Nephron (organoid): ENCODE data around the gene CAP2.

Source experiments
- H3K27ac Mint-ChIP-seq, 3 experiments: 2 replicates each; pipeline ENCODE4 v1.8.0; 2020; ENCODE audit warnings: mixed read lengths in 3 of 3, mild to moderate bottlenecking in 2 of 3, moderate library complexity in 1 of 3
- H3K27me3 Mint-ChIP-seq: 2 replicates; pipeline ENCODE4 v1.8.0; 2021; ENCODE audit warnings: low read depth, mild to moderate bottlenecking, moderate library complexity, mixed read lengths
- H3K36me3 Mint-ChIP-seq: 2 replicates; pipeline ENCODE4 v1.8.0; 2020; ENCODE audit warnings: low read depth, mixed read lengths
- H3K4me1 Mint-ChIP-seq: 2 replicates; pipeline ENCODE4 v1.8.0; 2020; ENCODE audit warnings: mixed read lengths
- H3K4me3 Mint-ChIP-seq, 3 experiments: 2 replicates each; pipeline ENCODE4 v1.8.0; 2020; ENCODE audit warnings: mild to moderate bottlenecking in 3 of 3, mixed read lengths in 3 of 3, moderate library complexity in 2 of 3
- H3K9me3 Mint-ChIP-seq: 2 replicates; pipeline ENCODE4 v1.8.0; 2020; ENCODE audit warnings: mixed read lengths
- TF ChIP-seq, protein P1 (sequence below), 3 experiments: fragments of 200-600 bp; sonication (generic); IDR thresholded peaks; one replicate each; pipeline ENCODE4 v1.5.0; 2021; ENCODE audit warnings: antibody characterized with exemption in 3 of 3; ENCODE audit not compliant: unreplicated experiment in 3 of 3

CAP2 gene

DNA sequence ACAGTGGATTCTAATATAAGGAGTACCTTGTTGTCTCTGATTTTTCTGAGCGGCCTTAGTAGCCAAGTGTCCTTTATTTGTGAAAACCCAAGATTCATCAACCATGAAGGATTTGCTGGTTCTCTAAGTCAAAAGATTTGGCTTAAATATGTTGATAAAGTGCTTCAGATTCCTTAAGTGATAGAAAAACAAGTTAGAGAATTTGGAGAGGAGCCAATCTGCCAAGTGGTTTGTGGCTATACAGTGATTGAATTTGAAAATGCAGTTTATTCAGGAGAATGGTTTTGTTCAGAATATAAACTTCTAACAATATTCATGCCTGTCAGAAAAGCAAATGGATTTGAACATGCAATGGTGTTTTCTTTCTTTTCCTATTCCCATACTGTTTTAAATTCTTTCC is 54.8 kb downstream of the CAP2 start:
- no peaks in the 10 kb centered on the region for H3K36me3 Mint-ChIP-seq
- H3K4me1 Mint-ChIP-seq, result peaks cover 45% of the 10 kb centered on the region
- TF ChIP-seq, protein P1, sequence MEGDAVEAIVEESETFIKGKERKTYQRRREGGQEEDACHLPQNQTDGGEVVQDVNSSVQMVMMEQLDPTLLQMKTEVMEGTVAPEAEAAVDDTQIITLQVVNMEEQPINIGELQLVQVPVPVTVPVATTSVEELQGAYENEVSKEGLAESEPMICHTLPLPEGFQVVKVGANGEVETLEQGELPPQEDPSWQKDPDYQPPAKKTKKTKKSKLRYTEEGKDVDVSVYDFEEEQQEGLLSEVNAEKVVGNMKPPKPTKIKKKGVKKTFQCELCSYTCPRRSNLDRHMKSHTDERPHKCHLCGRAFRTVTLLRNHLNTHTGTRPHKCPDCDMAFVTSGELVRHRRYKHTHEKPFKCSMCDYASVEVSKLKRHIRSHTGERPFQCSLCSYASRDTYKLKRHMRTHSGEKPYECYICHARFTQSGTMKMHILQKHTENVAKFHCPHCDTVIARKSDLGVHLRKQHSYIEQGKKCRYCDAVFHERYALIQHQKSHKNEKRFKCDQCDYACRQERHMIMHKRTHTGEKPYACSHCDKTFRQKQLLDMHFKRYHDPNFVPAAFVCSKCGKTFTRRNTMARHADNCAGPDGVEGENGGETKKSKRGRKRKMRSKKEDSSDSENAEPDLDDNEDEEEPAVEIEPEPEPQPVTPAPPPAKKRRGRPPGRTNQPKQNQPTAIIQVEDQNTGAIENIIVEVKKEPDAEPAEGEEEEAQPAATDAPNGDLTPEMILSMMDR (IDR thresholded peaks at IDR 0.05; ENCODE audit: unreplicated experiment in 3 of 3), result no peak
- H3K27me3 Mint-ChIP-seq, result peaks cover 10% of the 10 kb centered on the region
- no peak overlapping the region for H3K4me3 Mint-ChIP-seq
- peak overlapping the region in 2 of 3 experiments; percentile 63 to 79 for H3K27ac Mint-ChIP-seq
- H3K9me3 Mint-ChIP-seq, result no peaks in the 10 kb centered on the region

DNA sequence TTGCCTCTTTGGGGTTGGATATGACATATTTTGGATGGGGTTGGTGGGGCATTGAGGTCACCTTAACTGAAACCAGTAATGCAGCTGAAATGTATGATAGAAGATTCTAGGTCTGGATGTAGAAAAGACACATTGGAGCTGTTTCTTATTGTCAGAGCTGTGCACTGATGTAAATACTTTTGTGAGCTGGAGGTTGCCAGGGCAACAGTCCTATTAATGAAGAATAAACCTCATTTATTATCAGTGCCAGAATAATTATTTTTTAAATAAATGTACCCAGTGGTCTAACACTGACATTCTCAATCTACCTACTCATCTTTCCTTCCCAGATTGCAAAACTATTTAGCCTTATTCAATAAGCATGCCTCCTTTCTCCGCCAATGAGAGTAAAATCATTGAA is 57.0 kb downstream of the CAP2 start:
- H3K27me3 Mint-ChIP-seq, result peaks cover 11% of the 10 kb centered on the region
- TF ChIP-seq, protein P1 (IDR thresholded peaks at IDR 0.05; ENCODE audit: unreplicated experiment in 3 of 3), result no peak

DNA sequence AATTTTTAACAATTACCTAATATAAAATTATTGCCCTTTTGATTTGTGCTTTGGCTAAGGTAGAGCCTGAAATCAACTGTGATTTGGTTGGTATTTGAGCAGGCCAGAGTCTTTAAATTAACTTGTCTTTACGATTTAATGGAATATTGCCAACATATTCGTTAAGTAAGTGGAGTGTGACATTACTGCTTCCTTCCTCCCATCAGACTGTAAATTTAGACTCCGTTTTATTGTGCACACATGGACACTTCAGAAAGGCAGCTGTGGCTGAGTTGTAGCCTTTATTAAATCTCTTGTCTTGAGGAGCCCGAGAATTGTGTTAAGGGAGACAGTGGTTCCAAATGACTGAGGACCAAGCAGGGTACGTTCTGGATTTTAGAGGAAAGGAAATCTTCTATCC is 57.4 kb downstream of the CAP2 start:
- peaks cover 51% of the 10 kb centered on the region for H3K4me1 Mint-ChIP-seq
- H3K9me3 Mint-ChIP-seq, result peaks cover 2% of the 10 kb centered on the region
- H3K4me3 Mint-ChIP-seq, result no peak overlapping the region
- H3K27me3 Mint-ChIP-seq, result peaks cover 11% of the 10 kb centered on the region
- TF ChIP-seq, protein P1 (IDR thresholded peaks at IDR 0.05; ENCODE audit: unreplicated experiment in 3 of 3), result no peak
- H3K36me3 Mint-ChIP-seq, result peaks cover 10% of the 10 kb centered on the region
- peak overlapping the region; percentile 60 to 75 (median 69) for H3K27ac Mint-ChIP-seq

More for the DNA sequence above, 57.0 kb downstream of the CAP2 start:
- Mint-ChIP-seq H3K4me1 (peaks cover 53% of the 10 kb centered on the region), H3K9me3 (no peaks in the 10 kb centered on the region), H3K36me3 (peaks cover 8% of the 10 kb centered on the region), H3K27ac (peak overlapping the region; percentile 60 to 75 (median 69)), H3K4me3 (no peak overlapping the region)

DNA sequence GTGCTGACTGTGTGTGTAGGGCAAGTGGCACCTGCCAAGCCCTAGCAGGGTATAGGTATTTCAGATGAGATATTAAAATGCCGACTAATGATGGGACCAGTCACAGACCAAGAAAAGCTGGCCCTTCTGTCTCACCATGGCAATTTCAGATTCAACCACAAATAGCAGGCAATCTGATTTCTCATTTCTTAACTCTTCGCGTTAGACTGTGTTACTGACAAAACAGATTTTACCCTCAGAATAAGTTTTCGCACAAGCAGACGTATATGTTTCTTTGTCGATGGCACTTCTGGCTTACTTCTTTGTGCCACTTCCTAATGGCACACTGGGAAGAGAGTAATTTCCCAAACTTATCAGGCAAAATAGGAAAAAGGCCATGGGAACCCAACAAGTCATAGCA is 58.7 kb downstream of the CAP2 start:
- H3K4me1 Mint-ChIP-seq, result peaks cover 55% of the 10 kb centered on the region
- TF ChIP-seq, protein P1 (IDR thresholded peaks at IDR 0.05; ENCODE audit: unreplicated experiment in 3 of 3), result no peak
- no peak overlapping the region for H3K4me3 Mint-ChIP-seq
- H3K36me3 Mint-ChIP-seq, result peaks cover 11% of the 10 kb centered on the region
- no peak overlapping the region for H3K27ac Mint-ChIP-seq
- peaks cover 2% of the 10 kb centered on the region for H3K9me3 Mint-ChIP-seq
- H3K27me3 Mint-ChIP-seq, result peaks cover 11% of the 10 kb centered on the region

DNA sequence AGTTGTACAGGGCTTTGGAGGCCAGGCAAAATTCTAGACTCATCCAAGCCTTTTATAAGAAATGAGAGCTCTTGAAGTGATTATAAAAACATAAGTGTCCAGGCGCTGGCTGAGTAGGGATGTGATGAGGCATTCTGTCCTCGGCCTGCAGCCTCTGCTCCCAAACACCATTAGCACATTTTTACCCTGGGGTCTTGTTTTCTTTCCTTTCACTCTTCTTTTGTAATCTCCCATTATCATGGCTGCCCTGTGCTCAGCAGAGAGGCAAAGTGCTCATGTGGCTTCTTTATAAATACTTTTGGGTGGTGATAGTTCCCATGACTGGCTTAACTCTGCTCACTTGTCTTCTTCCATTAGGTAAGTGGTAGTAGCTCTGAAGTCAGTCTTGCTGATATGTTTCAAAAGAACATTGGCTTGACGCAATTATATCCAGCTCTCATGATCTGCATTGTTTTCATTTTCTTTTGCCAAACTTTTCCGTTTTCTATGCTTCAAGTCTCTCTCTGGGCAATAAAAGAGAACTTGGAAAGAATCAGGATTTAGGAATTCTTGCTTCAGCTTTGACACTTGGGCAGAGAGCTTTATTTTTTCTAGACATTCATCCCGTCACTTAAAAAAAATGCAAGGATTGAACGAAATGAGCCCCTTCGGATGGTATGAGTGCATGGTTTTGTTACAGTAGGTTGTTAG is 61.1 kb downstream of the CAP2 start:
- Mint-ChIP-seq H3K4me1 (peaks cover 62% of the 10 kb centered on the region), H3K27ac (peak overlapping the region in 2 of 3 experiments; percentile 1 to 44), H3K4me3 (no peak overlapping the region), H3K9me3 (peaks cover 2% of the 10 kb centered on the region), H3K27me3 (peaks cover 11% of the 10 kb centered on the region), H3K36me3 (peaks cover 11% of the 10 kb centered on the region)
- TF ChIP-seq, protein P1 (IDR thresholded peaks at IDR 0.05; ENCODE audit: unreplicated experiment in 3 of 3), result no peak

DNA sequence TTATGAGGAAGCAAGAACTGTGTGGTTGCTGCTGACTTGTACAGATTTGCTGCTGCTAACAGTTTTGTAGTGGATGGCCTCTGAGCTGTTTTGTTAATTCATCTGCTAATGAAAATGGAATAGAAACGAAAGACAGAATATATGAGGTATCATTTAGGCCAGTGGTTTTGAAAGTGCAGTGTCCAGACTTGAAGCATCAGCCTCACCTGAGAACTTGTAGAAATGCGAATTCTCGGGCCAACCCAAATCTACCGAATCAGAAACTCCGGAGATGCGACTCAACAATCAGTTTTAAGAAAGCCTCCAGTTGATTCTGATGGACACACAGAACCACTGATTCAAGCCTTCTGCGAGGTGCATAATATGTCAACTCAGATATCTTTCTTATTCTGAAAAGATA is 62.5 kb downstream of the CAP2 start:
- H3K27me3 Mint-ChIP-seq, result peaks cover 11% of the 10 kb centered on the region
- H3K36me3 Mint-ChIP-seq, result peaks cover 11% of the 10 kb centered on the region
- no peak overlapping the region for H3K27ac Mint-ChIP-seq
- H3K9me3 Mint-ChIP-seq, result peaks cover 2% of the 10 kb centered on the region
- H3K4me3 Mint-ChIP-seq, result no peak overlapping the region
- H3K4me1 Mint-ChIP-seq, result peaks cover 53% of the 10 kb centered on the region
- TF ChIP-seq, protein P1 (IDR thresholded peaks at IDR 0.05; ENCODE audit: unreplicated experiment in 3 of 3), result no peak
